Lower leg skin (tissue), 3 donors: ENCODE measurements around the gene SEH1L.

Experiments used
- POLR2A ChIP-seq, 2 donors: fragments of 450-650 bp; IDR thresholded peaks; one replicate each; pipeline ENCODE4 v1.6.1; 2016 to 2017; ENCODE audit warnings: antibody characterized with exemption in 2 of 2, mild to moderate bottlenecking in 1 of 2, moderate library complexity in 1 of 2
- TF ChIP-seq, protein P1 (sequence below), 3 donors: fragments of 450-650 bp; IDR thresholded peaks; one replicate each; pipeline ENCODE4 v1.5.1; 2016; ENCODE audit warnings: antibody characterized with exemption in 3 of 3, mild to moderate bottlenecking in 3 of 3, moderate library complexity in 2 of 3

DNA sequence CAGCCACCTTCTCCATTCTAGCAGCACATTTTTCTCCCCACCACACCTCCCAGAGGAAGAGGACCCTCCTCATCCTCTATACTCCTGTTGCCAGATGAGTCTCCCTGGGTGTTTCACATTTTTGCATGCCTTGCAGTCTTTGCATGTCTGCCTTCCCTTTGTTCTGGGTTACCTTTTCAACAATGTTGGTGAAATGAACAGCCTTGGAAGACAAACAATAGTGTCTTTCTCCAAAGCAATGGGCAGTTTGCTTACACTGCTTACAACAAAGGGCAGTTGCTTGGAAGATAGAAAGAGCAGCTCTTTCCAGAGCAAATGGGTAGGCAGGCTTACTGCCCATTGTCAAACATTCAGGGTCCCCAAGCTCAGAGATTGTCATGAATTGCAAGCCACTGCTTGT lies 14.5 kb upstream of the SEH1L start:
- TF ChIP-seq, protein P1, sequence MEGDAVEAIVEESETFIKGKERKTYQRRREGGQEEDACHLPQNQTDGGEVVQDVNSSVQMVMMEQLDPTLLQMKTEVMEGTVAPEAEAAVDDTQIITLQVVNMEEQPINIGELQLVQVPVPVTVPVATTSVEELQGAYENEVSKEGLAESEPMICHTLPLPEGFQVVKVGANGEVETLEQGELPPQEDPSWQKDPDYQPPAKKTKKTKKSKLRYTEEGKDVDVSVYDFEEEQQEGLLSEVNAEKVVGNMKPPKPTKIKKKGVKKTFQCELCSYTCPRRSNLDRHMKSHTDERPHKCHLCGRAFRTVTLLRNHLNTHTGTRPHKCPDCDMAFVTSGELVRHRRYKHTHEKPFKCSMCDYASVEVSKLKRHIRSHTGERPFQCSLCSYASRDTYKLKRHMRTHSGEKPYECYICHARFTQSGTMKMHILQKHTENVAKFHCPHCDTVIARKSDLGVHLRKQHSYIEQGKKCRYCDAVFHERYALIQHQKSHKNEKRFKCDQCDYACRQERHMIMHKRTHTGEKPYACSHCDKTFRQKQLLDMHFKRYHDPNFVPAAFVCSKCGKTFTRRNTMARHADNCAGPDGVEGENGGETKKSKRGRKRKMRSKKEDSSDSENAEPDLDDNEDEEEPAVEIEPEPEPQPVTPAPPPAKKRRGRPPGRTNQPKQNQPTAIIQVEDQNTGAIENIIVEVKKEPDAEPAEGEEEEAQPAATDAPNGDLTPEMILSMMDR (IDR thresholded peaks at IDR 0.05): no peak
- TF ChIP-seq POLR2A (IDR thresholded peaks at IDR 0.05): no peak
